AG09319 (cell line): ENCODE data around the gene DOCK4.

Source experiments
- DNase-seq: peaks from one replicate; pipeline ENCODE4 v3.0.0-alpha.2; 2010; ENCODE audit warnings: low read depth; ENCODE audit errors: extremely low read depth
- CTCF ChIP-seq: IDR thresholded peaks from 2 replicates; pipeline ENCODE4 v1.5.1; 2011; ENCODE audit warnings: low read depth, mild to moderate bottlenecking, inconsistent platforms, low read length, moderate library complexity

DOCK4 gene

GRCh38 chr7:112176693-112177415 lies 29.3 kb downstream of the DOCK4 start:
- no peak for TF ChIP-seq CTCF
- DNase-seq, result no peak

GRCh38 chr7:112176241-112176640 lies 30.0 kb downstream of the DOCK4 start:
- no peak for DNase-seq
- TF ChIP-seq CTCF, result no peak

- no peak for TF ChIP-seq CTCF
- DNase-seq, result no peak
Observed at GRCh38 chr7:112174192-112174591, 32.0 kb downstream of the DOCK4 start.

GRCh38 chr7:112173568-112173905 lies 32.7 kb downstream of the DOCK4 start:
- TF ChIP-seq CTCF, result no peak
- no peak for DNase-seq

- no peak for TF ChIP-seq CTCF
- no peak for DNase-seq
Observed at GRCh38 chr7:112172870-112173567, 33.2 kb downstream of the DOCK4 start.

- TF ChIP-seq CTCF, result no peak
- DNase-seq, result no peak
Observed at GRCh38 chr7:112171673-112172072, 34.5 kb downstream of the DOCK4 start.

GRCh38 chr7:112168915-112169314 lies 37.3 kb downstream of the DOCK4 start:
- no peak for TF ChIP-seq CTCF
- DNase-seq, result no peak
